ENCODE data around the gene SYT9. TPM values are rescaled to one million over a fixed set of nuclear protein-coding genes. Genes with fewer than 3 reads are reported as not detected.

SYT9 gene
- total and polyA plus RNA-seq, 2 donors (not counting 1 experiment from before 2014, with no cell fraction given): not detected

DNA sequence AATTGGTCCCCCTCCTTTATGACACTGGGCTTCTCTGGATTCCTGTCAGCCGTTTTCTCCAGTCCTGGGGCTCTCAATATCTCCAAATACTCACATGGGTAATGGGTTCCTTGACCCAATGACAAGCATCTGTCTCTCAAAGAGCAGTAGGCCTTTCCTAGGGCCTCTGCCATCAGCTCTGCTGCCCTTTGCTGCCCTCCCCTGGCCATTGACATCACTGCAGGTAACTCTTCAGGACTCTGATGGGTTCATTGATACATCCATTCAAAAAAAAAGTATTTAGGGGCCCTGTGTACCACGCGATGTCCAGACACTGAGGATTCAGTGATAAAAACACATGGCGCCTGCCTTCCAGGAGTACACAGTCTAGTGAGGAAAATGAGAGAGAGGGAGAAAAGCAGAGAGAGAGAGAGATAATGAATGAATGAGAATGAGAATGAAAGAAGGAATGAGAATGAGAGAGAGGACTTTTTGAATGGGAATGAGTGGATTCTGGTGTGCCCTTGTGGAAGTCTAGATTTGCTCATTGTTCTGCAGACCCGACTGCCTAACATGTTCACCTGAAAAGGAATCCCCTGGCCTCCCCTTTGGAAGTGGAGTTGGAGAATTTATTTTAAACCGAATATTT lies 191.0 kb downstream of the SYT9 start:
- ATAC-seq (ENCODE audit: low read depth) (peak; percentile 96), DNase-seq (peak; percentile 76)
- Histone ChIP-seq H3K36me3 (replicated peaks in 1 of 2; ENCODE audit: control extremely low read depth in 1 of 2, control insufficient read depth in 1 of 2, extremely low read depth in 1 of 2, insufficient read depth in 2 of 2, low read length in 1 of 2) (peaks cover 0 to 7% of the 10 kb centered on the region in 2 experiments), H3K9ac (ENCODE audit: low read length) (no peak overlapping the region), H3K4me3 (ENCODE audit: control extremely low read depth in 1 of 5, extremely low read depth in 1 of 5, insufficient read depth in 1 of 5, low read depth in 2 of 5, low read length in 4 of 5) (no peak overlapping the region), H3K27me3 (replicated peaks in 1 of 4; ENCODE audit: control extremely low read depth in 1 of 4, control insufficient read depth in 3 of 4, insufficient read depth in 4 of 4, low read length in 3 of 4) (no peaks in the 10 kb centered on the region), H3K4me2 (replicated peaks; ENCODE audit: low read depth, low read length, poor library complexity, severe bottlenecking) (no peak overlapping the region), H3K9me3 (ENCODE audit: control extremely low read depth in 1 of 3, control insufficient read depth in 2 of 3, insufficient read depth in 1 of 3, low read length in 2 of 3) (no peaks in the 10 kb centered on the region), H2AFZ (ENCODE audit: insufficient read depth, low read depth, low read length, poor library complexity, severe bottlenecking) (no peak overlapping the region), H3K27ac (ENCODE audit: low read length in 2 of 2) (no peak overlapping the region), H3K4me1 (ENCODE audit: control insufficient read depth in 2 of 2, insufficient read depth in 2 of 2, low read length in 2 of 2) (no peaks in the 10 kb centered on the region), H3K79me2 (ENCODE audit: control insufficient read depth, insufficient read depth, low read length) (no peaks in the 10 kb centered on the region), H4K20me1 (ENCODE audit: control insufficient read depth, insufficient read depth, low read length, poor library complexity, severe bottlenecking) (no peaks in the 10 kb centered on the region)
- no peaks in the 10 kb centered on the region for H3K27me3 Mint-ChIP-seq
- H3K9me3 Mint-ChIP-seq (ENCODE audit: insufficient read depth): no peaks in the 10 kb centered on the region
- ChIA-PET CTCF (interaction anchor here (0.5 to 5.9 kb wide), 45 partner anchors 8 to 515 kb away, joined by 3 to 104 read pairs (median 4); partner anchors contain the start of genes OLFML1 and PPFIBP2), POLR2A (interaction anchor here (0.6 kb wide), 1 partner anchor 10 kb away, joined by 3 read pairs; no protein-coding TSS in a partner anchor)
- H3K27ac Mint-ChIP-seq: no peak overlapping the region
- 3% methylated on average over 4 of the region's 6 CpGs for WGBS (ENCODE audit: insufficient coverage)
- no peak overlapping the region for H3K4me3 Mint-ChIP-seq
- H3K4me1 Mint-ChIP-seq: peaks cover 2% of the 10 kb centered on the region
- intact Hi-C loops (cut with micrococcal nuclease): loop anchor here (1.0 to 5.0 kb wide), 5 partner anchors 55 to 344 kb away; no protein-coding TSS in a partner anchor
- TF ChIP-seq EZH2 (IDR thresholded peaks at IDR 0.05; ENCODE audit: borderline replicate concordance, insufficient read depth, low read depth, low read length, poor library complexity, severe bottlenecking): no peak
- TF ChIP-seq, protein P1, sequence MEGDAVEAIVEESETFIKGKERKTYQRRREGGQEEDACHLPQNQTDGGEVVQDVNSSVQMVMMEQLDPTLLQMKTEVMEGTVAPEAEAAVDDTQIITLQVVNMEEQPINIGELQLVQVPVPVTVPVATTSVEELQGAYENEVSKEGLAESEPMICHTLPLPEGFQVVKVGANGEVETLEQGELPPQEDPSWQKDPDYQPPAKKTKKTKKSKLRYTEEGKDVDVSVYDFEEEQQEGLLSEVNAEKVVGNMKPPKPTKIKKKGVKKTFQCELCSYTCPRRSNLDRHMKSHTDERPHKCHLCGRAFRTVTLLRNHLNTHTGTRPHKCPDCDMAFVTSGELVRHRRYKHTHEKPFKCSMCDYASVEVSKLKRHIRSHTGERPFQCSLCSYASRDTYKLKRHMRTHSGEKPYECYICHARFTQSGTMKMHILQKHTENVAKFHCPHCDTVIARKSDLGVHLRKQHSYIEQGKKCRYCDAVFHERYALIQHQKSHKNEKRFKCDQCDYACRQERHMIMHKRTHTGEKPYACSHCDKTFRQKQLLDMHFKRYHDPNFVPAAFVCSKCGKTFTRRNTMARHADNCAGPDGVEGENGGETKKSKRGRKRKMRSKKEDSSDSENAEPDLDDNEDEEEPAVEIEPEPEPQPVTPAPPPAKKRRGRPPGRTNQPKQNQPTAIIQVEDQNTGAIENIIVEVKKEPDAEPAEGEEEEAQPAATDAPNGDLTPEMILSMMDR (IDR thresholded peaks at IDR 0.05): peak; percentile 94

All from B cell (primary cell).